GM23338 (cell line): Measurements from ENCODE around the gene LLGL1.

Source experiments
- CREB1 ChIP-seq: fragments of 250-450 bp; sonication (Bioruptor Pico); IDR thresholded peaks from 2 replicates; pipeline ENCODE4 v1.5.0; 2020; ENCODE audit warnings: low read depth, mild to moderate bottlenecking, moderate library complexity
- EZH2 ChIP-seq: fragments of 200-600 bp; sonication (generic); IDR thresholded peaks from one replicate; pipeline ENCODE4 v1.8.0; 2017; ENCODE audit warnings: antibody characterized with exemption, mild to moderate bottlenecking, low read depth; ENCODE audit not compliant: unreplicated experiment
- EZH2phosphoT487 ChIP-seq: fragments of 200-600 bp; sonication (generic); IDR thresholded peaks from one replicate; pipeline ENCODE4 v1.8.1; 2018; ENCODE audit warnings: antibody characterized with exemption; ENCODE audit not compliant: unreplicated experiment
- JUNB ChIP-seq: IDR thresholded peaks from one replicate; pipeline ENCODE4 v1.6.1; 2016; ENCODE audit warnings: antibody characterized with exemption; ENCODE audit not compliant: unreplicated experiment
- NANOG ChIP-seq: IDR thresholded peaks from 2 replicates; pipeline ENCODE4 v1.6.1; 2016; ENCODE audit warnings: antibody characterized with exemption, borderline replicate concordance
- POLR2AphosphoS5 ChIP-seq: IDR thresholded peaks from 2 replicates; pipeline ENCODE4 v1.6.1; 2016; ENCODE audit warnings: antibody characterized with exemption, low read depth
- ZNF462 ChIP-seq: fragments of 250-450 bp; sonication (Bioruptor Pico); IDR thresholded peaks from 2 replicates; pipeline ENCODE4 v1.5.0; 2020; ENCODE audit warnings: mild to moderate bottlenecking, moderate library complexity
- TF ChIP-seq, protein P1 (sequence below), 2 experiments: fragments of 200-600 bp in 1 of 2; sonication (generic) in 1 of 2; conservative IDR thresholded peaks; 2 replicates each; pipeline versions ENCODE4 v1.5.1 to v1.6.1; 2016 to 2017; ENCODE audit warnings: antibody characterized with exemption in 2 of 2, low read depth in 2 of 2, mild to moderate bottlenecking in 2 of 2, moderate library complexity in 1 of 2
- TF ChIP-seq, protein P2 (sequence below): IDR thresholded peaks from one replicate; pipeline ENCODE4 v1.6.1; 2018; ENCODE audit warnings: antibody characterized with exemption; ENCODE audit not compliant: unreplicated experiment
- TF ChIP-seq, protein P3 (sequence below): IDR thresholded peaks from 2 replicates; pipeline ENCODE4 v1.6.1; 2016; ENCODE audit warnings: antibody characterized with exemption

- TF ChIP-seq, protein P1, sequence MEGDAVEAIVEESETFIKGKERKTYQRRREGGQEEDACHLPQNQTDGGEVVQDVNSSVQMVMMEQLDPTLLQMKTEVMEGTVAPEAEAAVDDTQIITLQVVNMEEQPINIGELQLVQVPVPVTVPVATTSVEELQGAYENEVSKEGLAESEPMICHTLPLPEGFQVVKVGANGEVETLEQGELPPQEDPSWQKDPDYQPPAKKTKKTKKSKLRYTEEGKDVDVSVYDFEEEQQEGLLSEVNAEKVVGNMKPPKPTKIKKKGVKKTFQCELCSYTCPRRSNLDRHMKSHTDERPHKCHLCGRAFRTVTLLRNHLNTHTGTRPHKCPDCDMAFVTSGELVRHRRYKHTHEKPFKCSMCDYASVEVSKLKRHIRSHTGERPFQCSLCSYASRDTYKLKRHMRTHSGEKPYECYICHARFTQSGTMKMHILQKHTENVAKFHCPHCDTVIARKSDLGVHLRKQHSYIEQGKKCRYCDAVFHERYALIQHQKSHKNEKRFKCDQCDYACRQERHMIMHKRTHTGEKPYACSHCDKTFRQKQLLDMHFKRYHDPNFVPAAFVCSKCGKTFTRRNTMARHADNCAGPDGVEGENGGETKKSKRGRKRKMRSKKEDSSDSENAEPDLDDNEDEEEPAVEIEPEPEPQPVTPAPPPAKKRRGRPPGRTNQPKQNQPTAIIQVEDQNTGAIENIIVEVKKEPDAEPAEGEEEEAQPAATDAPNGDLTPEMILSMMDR (conservative IDR thresholded peaks at IDR 0.05; ENCODE audit: low read depth in 2 of 2), result no peak
- TF ChIP-seq, protein P2, sequence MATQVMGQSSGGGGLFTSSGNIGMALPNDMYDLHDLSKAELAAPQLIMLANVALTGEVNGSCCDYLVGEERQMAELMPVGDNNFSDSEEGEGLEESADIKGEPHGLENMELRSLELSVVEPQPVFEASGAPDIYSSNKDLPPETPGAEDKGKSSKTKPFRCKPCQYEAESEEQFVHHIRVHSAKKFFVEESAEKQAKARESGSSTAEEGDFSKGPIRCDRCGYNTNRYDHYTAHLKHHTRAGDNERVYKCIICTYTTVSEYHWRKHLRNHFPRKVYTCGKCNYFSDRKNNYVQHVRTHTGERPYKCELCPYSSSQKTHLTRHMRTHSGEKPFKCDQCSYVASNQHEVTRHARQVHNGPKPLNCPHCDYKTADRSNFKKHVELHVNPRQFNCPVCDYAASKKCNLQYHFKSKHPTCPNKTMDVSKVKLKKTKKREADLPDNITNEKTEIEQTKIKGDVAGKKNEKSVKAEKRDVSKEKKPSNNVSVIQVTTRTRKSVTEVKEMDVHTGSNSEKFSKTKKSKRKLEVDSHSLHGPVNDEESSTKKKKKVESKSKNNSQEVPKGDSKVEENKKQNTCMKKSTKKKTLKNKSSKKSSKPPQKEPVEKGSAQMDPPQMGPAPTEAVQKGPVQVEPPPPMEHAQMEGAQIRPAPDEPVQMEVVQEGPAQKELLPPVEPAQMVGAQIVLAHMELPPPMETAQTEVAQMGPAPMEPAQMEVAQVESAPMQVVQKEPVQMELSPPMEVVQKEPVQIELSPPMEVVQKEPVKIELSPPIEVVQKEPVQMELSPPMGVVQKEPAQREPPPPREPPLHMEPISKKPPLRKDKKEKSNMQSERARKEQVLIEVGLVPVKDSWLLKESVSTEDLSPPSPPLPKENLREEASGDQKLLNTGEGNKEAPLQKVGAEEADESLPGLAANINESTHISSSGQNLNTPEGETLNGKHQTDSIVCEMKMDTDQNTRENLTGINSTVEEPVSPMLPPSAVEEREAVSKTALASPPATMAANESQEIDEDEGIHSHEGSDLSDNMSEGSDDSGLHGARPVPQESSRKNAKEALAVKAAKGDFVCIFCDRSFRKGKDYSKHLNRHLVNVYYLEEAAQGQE, result no peak
- no peak for TF ChIP-seq EZH2phosphoT487
- TF ChIP-seq ZNF462 (CRISPR knock-in tag), result no peak
- TF ChIP-seq EZH2, result no peak
- no peak for TF ChIP-seq POLR2AphosphoS5
- TF ChIP-seq NANOG, result no peak
- TF ChIP-seq, protein P3, sequence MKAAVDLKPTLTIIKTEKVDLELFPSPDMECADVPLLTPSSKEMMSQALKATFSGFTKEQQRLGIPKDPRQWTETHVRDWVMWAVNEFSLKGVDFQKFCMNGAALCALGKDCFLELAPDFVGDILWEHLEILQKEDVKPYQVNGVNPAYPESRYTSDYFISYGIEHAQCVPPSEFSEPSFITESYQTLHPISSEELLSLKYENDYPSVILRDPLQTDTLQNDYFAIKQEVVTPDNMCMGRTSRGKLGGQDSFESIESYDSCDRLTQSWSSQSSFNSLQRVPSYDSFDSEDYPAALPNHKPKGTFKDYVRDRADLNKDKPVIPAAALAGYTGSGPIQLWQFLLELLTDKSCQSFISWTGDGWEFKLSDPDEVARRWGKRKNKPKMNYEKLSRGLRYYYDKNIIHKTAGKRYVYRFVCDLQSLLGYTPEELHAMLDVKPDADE, result no peak
- TF ChIP-seq JUNB, result no peak
- no peak for TF ChIP-seq CREB1 (CRISPR knock-in tag)
These were observed 24.3 kb upstream of the LLGL1 start for GRCh38 chr17:18201108-18201507.
